Omental fat pad (tissue), 4 donors: Measurements from ENCODE around the gene LHPP. TPM values are rescaled to one million over a fixed set of nuclear protein-coding genes. Genes with fewer than 3 reads are reported as not detected.

ENCODE experiments used
- ATAC-seq: fragments of 150-250 bp; one replicate; pipeline ENCODE4 v1.9.1; 2016; ENCODE audit warnings: mild to moderate bottlenecking, moderate library complexity; ENCODE audit not compliant: low FRiP score
- DNase-seq: peaks from one replicate; pipeline ENCODE4 v3.0.0-alpha.2; 2019; ENCODE audit warnings: low spot score
- CTCF ChIP-seq, 3 donors: fragments of 450-650 bp; IDR thresholded peaks; one replicate each; pipeline ENCODE4 v1.5.1; 2016 to 2017; ENCODE audit warnings: antibody characterized with exemption in 3 of 3, mild to moderate bottlenecking in 3 of 3, moderate library complexity in 2 of 3
- total RNA-seq, 4 donors: library from RNA; depleted of rRNA; stranded (reverse); fragments of >200 nt; gene quantifications; one replicate each; pipeline ENCODE4 v1.1.0, GENCODE V29; 2016

Gene LHPP
- total RNA-seq, 4 donors from 2014 or later: 10.1 to 16.2 (median 13.7) TPM

- no peak for TF ChIP-seq CTCF (IDR thresholded peaks at IDR 0.05)
- ATAC-seq: no peak
These were observed 143.4 kb downstream of the LHPP start for GRCh38 chr10:124605001-124605370.

DNA sequence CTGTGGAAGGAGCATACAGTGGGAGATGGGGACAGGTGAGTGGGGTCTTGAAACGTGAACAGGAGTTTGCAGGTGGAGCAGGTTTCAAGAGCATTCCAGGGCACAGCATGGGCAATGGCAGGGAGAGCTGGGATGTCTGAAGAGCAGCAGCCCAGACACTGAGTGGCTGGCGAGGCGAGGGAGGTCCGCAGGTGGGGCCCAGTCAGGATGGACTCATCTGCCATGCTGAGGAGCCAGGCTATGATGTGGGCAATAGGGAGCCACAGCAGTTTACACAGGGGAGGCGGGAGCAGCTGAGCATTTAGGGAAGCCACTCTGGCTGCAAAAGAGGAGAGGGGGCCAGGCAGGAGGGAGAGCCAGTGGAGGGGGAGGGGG, 143.8 kb downstream of the LHPP start:
- TF ChIP-seq CTCF (IDR thresholded peaks at IDR 0.05): no peak
- ATAC-seq (no peak), DNase-seq (no peak)

More at GRCh38 chr10:124605001-124605370, 143.4 kb downstream of the LHPP start:
- no peak for DNase-seq

GRCh38 chr10:124605856-124606812, 144.5 kb downstream of the LHPP start:
- DNase-seq (no peak), ATAC-seq (no peak)
- no peak for TF ChIP-seq CTCF (IDR thresholded peaks at IDR 0.05)

GRCh38 chr10:124606822-124607221, 145.2 kb downstream of the LHPP start:
- DNase-seq (no peak), ATAC-seq (no peak)
- TF ChIP-seq CTCF (IDR thresholded peaks at IDR 0.05): no peak

GRCh38 chr10:124607693-124608092, 146.1 kb downstream of the LHPP start:
- no peak for ATAC-seq
- TF ChIP-seq CTCF (IDR thresholded peaks at IDR 0.05): no peak
- DNase-seq: no peak

DNA sequence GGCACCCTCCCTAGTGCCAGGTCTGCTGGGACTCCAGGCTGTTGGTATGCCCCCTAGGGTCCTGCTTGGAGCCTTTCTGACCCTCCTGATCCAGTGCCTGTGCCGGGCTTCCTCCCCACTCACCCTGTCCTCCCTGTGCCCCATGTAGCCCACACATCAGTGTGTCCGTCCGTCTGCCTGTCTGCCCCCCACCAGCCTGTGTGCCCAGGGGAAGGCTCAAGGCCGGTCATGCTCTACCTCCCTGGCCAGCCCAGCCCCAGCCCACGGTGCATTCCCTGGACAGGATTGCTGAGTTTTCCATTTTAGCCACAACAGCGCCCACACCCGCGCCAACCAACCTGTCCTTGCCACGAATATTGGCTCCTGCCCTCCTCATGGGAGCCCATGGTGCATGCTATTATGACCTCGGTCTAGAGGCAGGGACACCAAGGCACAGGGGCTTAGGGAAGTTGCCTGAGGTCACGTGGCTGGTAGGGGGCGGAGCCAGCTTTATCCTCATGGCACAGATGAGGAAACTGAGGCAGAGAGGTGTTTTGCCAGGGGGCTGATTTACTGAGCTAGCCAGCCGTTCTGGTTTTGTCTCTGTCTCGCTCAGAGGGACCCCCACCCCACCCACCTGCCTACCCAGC, 146.6 kb downstream of the LHPP start:
- ATAC-seq (no peak), DNase-seq (no peak)
- TF ChIP-seq CTCF (IDR thresholded peaks at IDR 0.05): no peak
